Measurements from ENCODE around the gene IGSF22. TPM values are rescaled to one million over a fixed set of nuclear protein-coding genes. Genes with fewer than 3 reads are reported as not detected.
A peak's percentile ranks its signal among the peaks of the same experiment; 100 is the strongest.

The IGSF22 gene
- total and polyA plus RNA-seq, 4 donors: 0.20 to 4.5 (median 2.4) TPM

DNA sequence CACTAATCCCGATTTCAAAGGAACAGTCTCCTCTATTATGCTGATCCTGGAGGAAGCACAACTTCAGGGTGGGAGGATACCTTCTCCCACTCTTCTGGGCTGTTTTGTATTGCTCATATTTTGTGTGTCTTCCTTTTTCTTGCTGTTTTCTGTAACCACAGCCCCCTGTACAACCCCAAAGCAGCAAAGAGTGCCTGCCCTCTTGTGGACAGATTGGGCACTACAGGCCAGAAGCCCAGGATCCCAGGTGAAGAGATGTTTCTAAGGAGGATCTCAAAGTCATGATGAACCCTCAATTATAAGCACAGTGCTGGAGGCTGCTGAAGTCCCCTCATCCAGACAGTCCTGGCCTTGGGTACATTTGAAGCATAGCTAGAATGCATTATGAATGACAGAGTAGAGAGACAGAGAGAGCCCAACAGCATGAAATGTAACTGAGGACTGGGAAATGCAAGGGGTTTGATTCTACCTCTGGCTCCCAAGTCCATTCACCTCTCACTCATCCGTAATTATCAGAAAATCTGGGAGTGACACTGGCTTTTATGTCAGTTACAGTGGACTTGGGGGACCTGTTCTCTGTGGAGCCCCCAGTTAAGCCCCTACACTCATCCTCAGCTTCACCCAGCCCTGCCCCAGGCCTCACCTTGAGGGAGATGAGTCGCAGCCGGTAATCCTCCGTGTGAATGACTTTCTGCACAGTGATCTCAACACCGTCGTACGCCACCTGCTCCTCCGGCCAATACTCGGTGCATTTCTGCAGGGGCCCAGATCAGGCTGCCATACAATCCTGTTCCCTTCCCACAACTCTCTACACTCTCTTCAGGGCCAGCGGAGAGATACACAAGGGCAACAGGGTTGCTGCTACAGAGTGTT lies 6.2 kb upstream of the IGSF22 start:
- H3K4me3 ChIP-seq (ENCODE audit: low read depth, low read length): no peak overlapping the region
- H3K27me3 ChIP-seq (ENCODE audit: control insufficient read depth, insufficient read depth, low read length): no peaks in the 10 kb centered on the region
- 91% methylated on average over 9 of the region's 11 CpGs for WGBS (ENCODE audit: insufficient coverage)
- no peaks in the 10 kb centered on the region for H3K9me3 ChIP-seq (ENCODE audit: control insufficient read depth, insufficient read depth, low read length)
- H3K27ac ChIP-seq (ENCODE audit: low read depth, low read length): no peak overlapping the region
- H3K36me3 ChIP-seq (ENCODE audit: control insufficient read depth, insufficient read depth, low read length): peaks cover 29% of the 10 kb centered on the region
- H3K4me1 ChIP-seq (ENCODE audit: control insufficient read depth, insufficient read depth, low read length): peaks cover 5% of the 10 kb centered on the region
- DNase-seq (ENCODE audit: low read depth in 4 of 6, low spot score in 6 of 6): peak in 4 of 6 donors; percentile 51 to 91 (median 76)

- Histone ChIP-seq H3K4me1 (ENCODE audit: control insufficient read depth, insufficient read depth, low read length) (peaks cover 5% of the 10 kb centered on the region), H3K9me3 (ENCODE audit: control insufficient read depth, insufficient read depth, low read length) (no peaks in the 10 kb centered on the region), H3K27me3 (ENCODE audit: control insufficient read depth, insufficient read depth, low read length) (no peaks in the 10 kb centered on the region), H3K27ac (ENCODE audit: low read depth, low read length) (no peak overlapping the region), H3K4me3 (ENCODE audit: low read depth, low read length) (no peak overlapping the region), H3K36me3 (ENCODE audit: control insufficient read depth, insufficient read depth, low read length) (peaks cover 25% of the 10 kb centered on the region)
- 69% methylated on average over 2 of the region's 2 CpGs for WGBS (ENCODE audit: insufficient coverage)
- no peak for DNase-seq (ENCODE audit: low read depth in 4 of 6, low spot score in 6 of 6)
Observed at GRCh38 chr11:18731441-18731840, 5.5 kb upstream of the IGSF22 start.

DNA sequence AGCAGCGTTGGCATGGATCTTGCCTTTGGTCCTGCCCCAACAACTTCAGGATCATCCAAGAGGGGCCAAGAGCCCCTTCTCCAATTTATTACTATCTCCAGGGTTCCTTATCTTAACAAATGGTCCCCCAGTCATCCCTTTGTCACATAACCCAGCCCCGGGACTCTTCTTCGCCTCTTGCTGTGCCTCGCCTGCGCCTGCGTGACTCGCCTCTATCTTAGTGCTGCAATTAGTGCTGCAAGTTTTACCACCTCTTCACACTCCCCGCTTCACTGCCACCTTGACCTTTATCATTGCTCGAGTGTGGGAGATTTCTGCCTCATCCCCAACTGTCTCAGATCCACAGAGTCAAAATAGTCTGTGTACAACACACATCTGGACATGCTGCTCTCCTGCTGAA lies 4.0 kb upstream of the IGSF22 start:
- peaks cover 11% of the 10 kb centered on the region for H3K4me1 ChIP-seq (ENCODE audit: control insufficient read depth, insufficient read depth, low read length)
- no peaks in the 10 kb centered on the region for H3K27me3 ChIP-seq (ENCODE audit: control insufficient read depth, insufficient read depth, low read length)
- H3K4me3 ChIP-seq (ENCODE audit: low read depth, low read length): no peak overlapping the region
- DNase-seq (ENCODE audit: low read depth in 4 of 6, low spot score in 6 of 6): no peak
- peaks cover 20% of the 10 kb centered on the region for H3K36me3 ChIP-seq (ENCODE audit: control insufficient read depth, insufficient read depth, low read length)
- WGBS (ENCODE audit: insufficient coverage): 90% methylated on average over 8 of the region's 9 CpGs
- H3K9me3 ChIP-seq (ENCODE audit: control insufficient read depth, insufficient read depth, low read length): no peaks in the 10 kb centered on the region
- H3K27ac ChIP-seq (ENCODE audit: low read depth, low read length): no peak overlapping the region

GRCh38 chr11:18729426-18729825 lies 3.4 kb upstream of the IGSF22 start:
- WGBS (ENCODE audit: insufficient coverage): 89% methylated on average over 14 of the region's 16 CpGs
- H3K4me1 ChIP-seq (ENCODE audit: control insufficient read depth, insufficient read depth, low read length): peaks cover 11% of the 10 kb centered on the region

GRCh38 chr11:18728658-18729057 lies 2.7 kb upstream of the IGSF22 start:
- no peaks in the 10 kb centered on the region for H3K27me3 ChIP-seq (ENCODE audit: control insufficient read depth, insufficient read depth, low read length)
- 88% methylated on average over 9 of the region's 13 CpGs for WGBS (ENCODE audit: insufficient coverage)

More at GRCh38 chr11:18729426-18729825, 3.4 kb upstream of the IGSF22 start:
- H3K27me3 ChIP-seq (ENCODE audit: control insufficient read depth, insufficient read depth, low read length): no peaks in the 10 kb centered on the region
- no peak overlapping the region for H3K4me3 ChIP-seq (ENCODE audit: low read depth, low read length)
- DNase-seq (ENCODE audit: low read depth in 4 of 6, low spot score in 6 of 6): no peak
- no peak overlapping the region for H3K27ac ChIP-seq (ENCODE audit: low read depth, low read length)
- peaks cover 20% of the 10 kb centered on the region for H3K36me3 ChIP-seq (ENCODE audit: control insufficient read depth, insufficient read depth, low read length)
- H3K9me3 ChIP-seq (ENCODE audit: control insufficient read depth, insufficient read depth, low read length): no peaks in the 10 kb centered on the region

DNA sequence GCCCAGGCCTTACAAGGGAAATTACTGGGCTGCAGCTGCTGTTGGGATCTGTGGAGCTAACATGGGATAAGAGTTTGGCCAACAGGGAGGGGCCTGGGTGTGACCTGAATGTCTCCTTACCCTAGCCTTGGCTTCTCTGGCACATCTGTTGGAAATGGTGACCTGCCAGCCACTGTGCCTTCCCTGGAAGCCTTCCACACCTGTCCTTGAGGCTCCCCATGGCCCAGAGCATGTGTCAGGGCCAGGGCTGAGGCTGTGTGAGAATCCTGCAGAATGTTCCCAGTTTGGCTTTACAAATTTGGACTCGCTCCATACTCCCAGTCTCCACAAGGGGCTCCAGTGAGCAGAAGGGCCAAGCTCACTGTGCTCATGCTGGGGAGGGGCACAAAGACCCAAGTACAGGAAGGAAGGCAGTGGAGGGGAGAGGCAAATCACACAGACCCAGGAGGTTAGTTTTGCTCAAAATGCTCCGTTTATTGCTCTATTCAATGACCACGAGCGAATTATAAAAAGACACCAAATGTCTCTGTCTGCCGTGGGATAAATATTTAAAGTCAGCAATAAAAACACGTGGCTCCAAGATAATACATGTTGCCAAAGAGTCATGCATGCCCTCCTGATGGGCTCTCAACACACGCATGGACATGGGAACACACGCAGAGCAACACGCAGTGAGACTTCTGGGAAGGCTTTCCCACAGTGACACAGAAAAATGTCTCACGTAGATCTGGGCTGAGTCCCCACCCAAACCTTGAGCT lies 1.7 kb upstream of the IGSF22 start:
- no peaks in the 10 kb centered on the region for H3K9me3 ChIP-seq (ENCODE audit: control insufficient read depth, insufficient read depth, low read length)
- 63% methylated on average over 8 of the region's 10 CpGs for WGBS (ENCODE audit: insufficient coverage)
- peak in 2 of 6 donors; percentile 78 to 80 for DNase-seq (ENCODE audit: low read depth in 4 of 6, low spot score in 6 of 6)
- H3K36me3 ChIP-seq (ENCODE audit: control insufficient read depth, insufficient read depth, low read length): peaks cover 13% of the 10 kb centered on the region
- peaks cover 15% of the 10 kb centered on the region for H3K4me1 ChIP-seq (ENCODE audit: control insufficient read depth, insufficient read depth, low read length)
- no peak overlapping the region for H3K27ac ChIP-seq (ENCODE audit: low read depth, low read length)
- no peaks in the 10 kb centered on the region for H3K27me3 ChIP-seq (ENCODE audit: control insufficient read depth, insufficient read depth, low read length)
- H3K4me3 ChIP-seq (ENCODE audit: low read depth, low read length): no peak overlapping the region

More at GRCh38 chr11:18728658-18729057, 2.7 kb upstream of the IGSF22 start:
- H3K27ac ChIP-seq (ENCODE audit: low read depth, low read length): no peak overlapping the region
- no peak for DNase-seq (ENCODE audit: low read depth in 4 of 6, low spot score in 6 of 6)
- peaks cover 15% of the 10 kb centered on the region for H3K4me1 ChIP-seq (ENCODE audit: control insufficient read depth, insufficient read depth, low read length)
- no peak overlapping the region for H3K4me3 ChIP-seq (ENCODE audit: low read depth, low read length)
- H3K36me3 ChIP-seq (ENCODE audit: control insufficient read depth, insufficient read depth, low read length): peaks cover 20% of the 10 kb centered on the region
- no peaks in the 10 kb centered on the region for H3K9me3 ChIP-seq (ENCODE audit: control insufficient read depth, insufficient read depth, low read length)

DNA sequence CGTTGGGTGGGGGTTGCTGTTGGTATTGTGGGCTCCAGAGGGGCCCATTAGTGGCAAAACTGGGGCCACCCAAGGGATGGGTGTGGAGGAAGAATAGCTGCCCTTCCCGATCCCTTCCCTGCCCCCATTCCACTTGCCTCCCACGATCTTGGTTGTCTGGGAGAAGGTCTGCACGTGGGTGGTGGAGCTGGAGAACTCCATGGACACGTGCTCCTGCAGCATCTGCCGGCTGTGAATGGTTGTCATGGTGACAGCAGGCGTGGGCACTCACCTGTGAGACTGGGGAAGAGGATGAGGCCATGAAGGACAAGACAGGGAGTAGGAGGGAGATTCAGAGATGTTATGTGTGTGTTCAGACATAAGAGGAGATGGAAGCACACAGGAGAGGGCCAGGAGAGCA lies 2.0 kb downstream of the IGSF22 start:
- 18% methylated on average over 5 of the region's 7 CpGs for WGBS (ENCODE audit: insufficient coverage)
- Histone ChIP-seq H3K27ac (ENCODE audit: low read depth, low read length) (no peak overlapping the region), H3K4me3 (ENCODE audit: low read depth, low read length) (no peak overlapping the region), H3K9me3 (ENCODE audit: control insufficient read depth, insufficient read depth, low read length) (no peaks in the 10 kb centered on the region), H3K27me3 (ENCODE audit: control insufficient read depth, insufficient read depth, low read length) (no peaks in the 10 kb centered on the region), H3K4me1 (ENCODE audit: control insufficient read depth, insufficient read depth, low read length) (peaks cover 37% of the 10 kb centered on the region), H3K36me3 (ENCODE audit: control insufficient read depth, insufficient read depth, low read length) (peaks cover 6% of the 10 kb centered on the region)
- peak in 3 of 6 donors; percentile 28 to 83 (median 30) for DNase-seq (ENCODE audit: low read depth in 4 of 6, low spot score in 6 of 6)

- Histone ChIP-seq H3K27ac (ENCODE audit: low read depth, low read length) (no peak overlapping the region), H3K4me1 (ENCODE audit: control insufficient read depth, insufficient read depth, low read length) (peaks cover 32% of the 10 kb centered on the region), H3K36me3 (ENCODE audit: control insufficient read depth, insufficient read depth, low read length) (no peaks in the 10 kb centered on the region), H3K27me3 (ENCODE audit: control insufficient read depth, insufficient read depth, low read length) (no peaks in the 10 kb centered on the region), H3K4me3 (ENCODE audit: low read depth, low read length) (peak overlapping the region; percentile 81), H3K9me3 (ENCODE audit: control insufficient read depth, insufficient read depth, low read length) (no peaks in the 10 kb centered on the region)
- WGBS (ENCODE audit: insufficient coverage): no CpG with 5 or more reads among the region's 1 CpG
- DNase-seq (ENCODE audit: low read depth in 4 of 6, low spot score in 6 of 6): no peak
Observed at GRCh38 chr11:18722293-18722637, 3.7 kb downstream of the IGSF22 start.

DNA sequence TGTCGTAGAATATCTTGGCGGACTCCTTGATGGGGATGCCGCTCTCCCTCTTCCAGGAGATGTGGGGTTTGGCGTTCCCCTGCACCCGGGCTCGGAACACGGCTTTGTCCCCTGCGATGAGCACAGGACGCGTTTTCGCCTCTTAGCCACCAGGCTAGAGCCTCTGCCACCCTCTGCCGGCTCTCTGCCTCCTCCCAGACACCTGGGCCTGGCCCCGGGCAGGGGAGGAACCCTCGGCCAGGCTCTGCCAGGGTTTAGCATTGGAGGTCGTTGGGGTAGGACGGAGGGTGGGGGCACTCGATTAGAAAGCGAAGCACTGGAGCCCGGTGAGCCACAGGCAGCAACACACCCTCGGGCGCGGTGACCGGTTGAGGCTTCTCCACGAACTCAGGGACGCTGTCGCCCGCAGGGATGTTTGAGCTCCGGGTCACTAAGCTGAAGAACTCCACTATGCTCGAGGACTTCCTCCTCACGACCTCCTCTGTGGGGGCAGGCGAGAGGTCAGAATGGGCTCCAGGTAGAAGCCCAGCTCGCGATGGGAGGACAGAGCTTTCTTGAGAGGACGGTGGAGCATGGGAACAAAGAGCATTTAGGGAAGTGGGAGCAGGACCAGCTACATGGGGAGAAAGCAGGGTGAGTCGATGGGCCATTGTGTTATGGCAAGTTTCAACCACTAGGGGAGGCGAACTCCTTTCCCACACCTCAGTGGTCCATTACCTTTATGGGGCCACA lies 4.3 kb downstream of the IGSF22 start:
- Histone ChIP-seq H3K27ac (ENCODE audit: low read depth, low read length) (peak overlapping the region; percentile 84), H3K9me3 (ENCODE audit: control insufficient read depth, insufficient read depth, low read length) (no peaks in the 10 kb centered on the region), H3K36me3 (ENCODE audit: control insufficient read depth, insufficient read depth, low read length) (no peaks in the 10 kb centered on the region), H3K4me3 (ENCODE audit: low read depth, low read length) (peak overlapping the region; percentile 81), H3K27me3 (ENCODE audit: control insufficient read depth, insufficient read depth, low read length) (no peaks in the 10 kb centered on the region), H3K4me1 (ENCODE audit: control insufficient read depth, insufficient read depth, low read length) (peaks cover 32% of the 10 kb centered on the region)
- under 1% methylated on average over 30 of the region's 36 CpGs for WGBS (ENCODE audit: insufficient coverage)
- DNase-seq (ENCODE audit: low read depth in 4 of 6, low spot score in 6 of 6): peak in 3 of 6 donors; percentile 31 to 81 (median 79)
